ENCODE results near the gene PSG2.
"Not testable (repeated sequence)": the region's sequence is repeated elsewhere in the genome, so short reads cannot be mapped to it uniquely, and the experiment has no call there.

Gene PSG2

GRCh38 chr19:43062418-43062817, 20.1 kb downstream of the PSG2 start:
- not testable (repeated sequence) for DNase-seq

- not testable (repeated sequence) for DNase-seq
Measured at GRCh38 chr19:43061326-43061725, 21.2 kb downstream of the PSG2 start.

GRCh38 chr19:43060254-43060653, 22.2 kb downstream of the PSG2 start:
- DNase-seq: not testable (repeated sequence)

DNA sequence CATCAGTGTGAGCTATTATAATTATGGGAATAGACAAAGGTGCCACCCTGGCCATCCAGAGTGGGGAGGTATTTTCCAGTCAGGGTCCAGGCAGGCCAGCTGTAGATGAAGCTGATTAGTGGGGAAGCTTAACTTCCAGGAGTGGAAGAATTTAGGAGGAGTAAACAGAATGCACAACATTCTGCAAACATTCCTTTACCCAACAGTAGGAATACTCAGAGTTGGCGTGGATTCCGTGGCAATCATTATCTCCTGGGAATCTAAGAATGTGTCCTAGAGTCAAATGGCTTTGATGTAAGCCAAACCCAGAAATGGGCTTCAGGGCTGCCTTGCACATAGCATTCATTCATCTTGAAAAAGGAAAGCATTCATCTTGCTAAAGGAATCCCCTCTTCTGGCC, 23.0 kb downstream of the PSG2 start:
- DNase-seq: not testable (repeated sequence)

- not testable (repeated sequence) for DNase-seq
Measured at GRCh38 chr19:43058440-43058839, 24.1 kb downstream of the PSG2 start.

DNA sequence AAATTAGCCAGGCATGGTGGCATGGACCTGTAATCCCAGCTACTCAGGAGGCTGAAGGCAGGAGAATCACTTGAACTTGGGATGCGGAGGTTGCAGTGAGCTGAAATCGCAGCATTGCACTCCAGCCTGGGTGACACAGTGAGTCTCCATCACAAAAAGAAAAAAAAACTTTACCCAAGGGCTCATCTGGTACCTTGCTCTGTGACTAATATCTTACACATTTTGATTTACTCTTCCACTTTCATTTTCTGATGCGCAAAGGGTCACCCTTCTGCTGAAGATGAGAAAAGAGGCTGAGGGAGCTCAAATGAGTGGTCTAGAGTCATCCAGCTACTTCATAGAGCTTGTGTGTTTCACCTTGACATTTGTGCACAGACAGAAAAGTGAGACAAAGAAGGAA, 34.5 kb downstream of the PSG2 start:
- DNase-seq: not testable (repeated sequence)

- DNase-seq: not testable (repeated sequence)
Measured at GRCh38 chr19:43046578-43046977, 35.9 kb downstream of the PSG2 start.

- DNase-seq: not testable (repeated sequence)
Measured at GRCh38 chr19:43043492-43044180, 38.9 kb downstream of the PSG2 start.

DNA sequence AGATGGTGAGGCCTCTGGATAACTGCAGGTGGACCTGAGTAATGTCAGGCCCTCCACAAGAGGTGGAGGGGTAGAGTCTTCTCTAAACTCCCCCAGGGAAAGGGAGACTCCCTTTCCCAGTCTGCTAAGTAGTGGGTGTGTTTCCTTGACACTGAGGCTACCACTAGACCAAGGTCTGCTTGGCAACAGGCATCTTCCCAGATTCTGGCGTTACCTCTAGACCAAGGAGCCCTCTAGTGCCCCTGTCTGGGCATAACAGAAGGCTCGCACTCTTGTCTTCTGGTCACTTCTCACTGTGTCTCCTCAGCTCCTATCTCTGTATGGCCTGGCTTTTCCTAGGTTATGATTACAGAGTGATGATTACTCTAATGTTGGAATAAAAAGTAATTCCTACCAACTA, 50.9 kb downstream of the PSG2 start:
- DNase-seq: not testable (repeated sequence)

GRCh38 chr19:43028866-43029265, 53.6 kb downstream of the PSG2 start:
- DNase-seq: no peak

DNA sequence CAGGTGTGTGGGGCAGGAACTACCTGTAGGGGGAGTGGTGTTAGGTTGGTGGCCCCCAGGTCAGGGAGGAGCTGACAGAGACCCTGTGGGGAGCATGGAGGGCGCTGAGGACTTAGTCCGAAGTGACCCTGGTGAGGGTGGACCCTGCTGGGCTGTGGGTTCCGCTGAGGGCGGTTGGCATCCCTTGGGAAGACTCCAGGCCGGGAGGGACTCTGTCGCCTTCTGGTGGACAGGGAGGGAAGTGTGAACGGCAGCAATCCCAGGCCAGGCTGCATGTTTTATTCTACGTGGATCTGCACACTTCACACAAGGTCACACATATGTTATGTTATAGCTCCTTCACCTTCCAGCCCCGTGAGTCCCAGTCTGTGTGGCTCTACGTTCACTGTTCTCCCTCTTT, 54.5 kb downstream of the PSG2 start:
- not testable (repeated sequence) for DNase-seq

DNA sequence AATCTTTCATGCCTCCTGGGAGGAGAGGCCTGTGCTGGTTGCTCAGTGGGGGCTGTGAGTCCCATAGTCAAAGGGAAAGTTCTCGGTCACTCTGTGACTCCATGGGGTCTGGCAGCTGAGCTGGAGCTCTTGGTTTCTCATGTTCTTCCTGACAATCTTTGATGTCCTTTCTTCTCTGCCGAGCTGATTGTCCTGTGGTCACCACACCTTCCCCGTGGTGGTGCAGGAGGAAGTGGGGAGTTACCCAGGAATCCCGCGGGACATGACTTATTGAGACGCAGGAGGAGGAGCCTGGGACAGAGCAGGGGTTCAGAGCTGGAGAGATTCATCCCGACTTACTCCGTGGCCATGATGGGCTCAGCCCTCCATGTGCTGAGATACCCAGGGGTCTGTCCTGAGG, 55.4 kb downstream of the PSG2 start:
- DNase-seq: not testable (repeated sequence)

GRCh38 chr19:43026369-43026768, 56.1 kb downstream of the PSG2 start, which contains the start of gene PSG11:
TSS of gene PSG11 (minus strand) at chr19:43026469. CDS start at chr19:43026372, 97 bp downstream.
- DNase-seq: not testable (repeated sequence)

DNA sequence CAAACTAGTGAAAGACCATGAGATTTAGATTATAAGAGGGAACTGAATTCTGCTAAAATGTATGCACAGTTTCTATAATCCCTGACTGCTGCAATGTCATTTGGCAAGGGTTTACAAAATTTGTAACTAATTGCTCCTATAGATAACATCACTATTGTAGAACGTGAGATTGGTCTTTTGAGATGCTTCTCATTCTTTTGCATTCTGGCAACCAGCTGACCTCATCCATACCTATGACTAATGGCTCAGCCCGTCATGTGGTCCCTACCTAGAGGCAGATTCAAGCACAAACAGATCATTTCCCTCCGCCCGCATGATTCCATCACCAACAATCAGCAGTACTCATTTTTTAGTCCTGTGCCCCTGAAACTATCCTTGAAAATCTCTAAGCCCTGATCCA, 60.4 kb downstream of the PSG2 start:
- DNase-seq: not testable (repeated sequence)

DNA sequence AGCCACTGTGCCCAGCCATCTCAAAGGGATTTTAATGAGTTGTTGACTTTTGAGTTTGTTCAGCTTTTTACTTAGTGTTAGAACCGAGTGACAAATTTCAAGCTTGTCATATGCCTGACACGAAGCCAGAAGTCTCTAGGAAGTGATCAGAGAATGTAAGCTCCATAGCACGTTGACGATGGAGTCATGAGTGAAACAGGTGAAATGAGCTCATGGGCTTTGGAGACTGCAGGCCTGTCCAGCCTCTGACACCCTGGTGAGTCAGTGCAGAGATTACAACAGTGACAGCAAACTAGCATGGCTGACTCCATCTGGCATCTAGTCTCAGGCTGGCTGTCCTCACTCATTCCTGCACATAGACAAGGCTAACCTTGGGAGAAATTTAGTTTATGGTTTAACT, 60.9 kb downstream of the PSG2 start:
- DNase-seq: not testable (repeated sequence)

- DNase-seq: not testable (repeated sequence)
Measured at GRCh38 chr19:43019588-43019987, 62.9 kb downstream of the PSG2 start.
